SH-SY5Y (cell line): ENCODE data around the gene MRPL41.

Source experiments
- GATA2 ChIP-seq: IDR thresholded peaks from 2 replicates; pipeline ENCODE4 v1.6.1; 2011; ENCODE audit warnings: mild to moderate bottlenecking, low read depth, low read length
- GATA3 ChIP-seq: IDR thresholded peaks from 2 replicates; pipeline ENCODE4 v1.6.1; 2011; ENCODE audit warnings: low read depth, mild to moderate bottlenecking, low read length, moderate library complexity

GRCh38 chr9:137588891-137589290, 37.2 kb downstream of the MRPL41 start:
- TF ChIP-seq GATA3 = no peak
- TF ChIP-seq GATA2 = no peak
